GM19025 (cell line): ENCODE data around the gene MAZ.

Source experiments
- ATAC-seq: cut with Tn5 transposase; IDR thresholded peaks from one replicate; pipeline ENCODE4 v1.9.1; 2021; ENCODE audit warnings: mild to moderate bottlenecking, low read depth, moderate library complexity; ENCODE audit not compliant: unreplicated experiment

The MAZ gene

GRCh38 chr16:29848420-29849297 lies 42.3 kb downstream of the MAZ start:
- ATAC-seq = no peak

- no peak for ATAC-seq
Measured at GRCh38 chr16:29849505-29849904, 43.2 kb downstream of the MAZ start.

- ATAC-seq = no peak
Measured at GRCh38 chr16:29850998-29851397, 44.7 kb downstream of the MAZ start.

- no peak for ATAC-seq
Measured at GRCh38 chr16:29852654-29853053, 46.3 kb downstream of the MAZ start.

GRCh38 chr16:29854520-29855100 lies 48.3 kb downstream of the MAZ start:
- no peak for ATAC-seq

- ATAC-seq = no peak
Measured at GRCh38 chr16:29857133-29857760, 50.9 kb downstream of the MAZ start.

- ATAC-seq = no peak
Measured at GRCh38 chr16:29858149-29858849, 52.0 kb downstream of the MAZ start.

- no peak for ATAC-seq
Measured at GRCh38 chr16:29858974-29859373, 52.6 kb downstream of the MAZ start.

GRCh38 chr16:29860218-29860617 lies 53.9 kb downstream of the MAZ start:
- no peak for ATAC-seq
